GM23248 (cell line): Measurements from ENCODE around the gene TAL2.

ENCODE experiments used
- EZH2 ChIP-seq: fragments of 200-600 bp; sonication (generic); IDR thresholded peaks from 2 replicates; pipeline ENCODE4 v1.6.1; 2018; ENCODE audit warnings: antibody characterized with exemption, mild to moderate bottlenecking; ENCODE audit not compliant: insufficient read depth, poor library complexity, severe bottlenecking
- EZH2phosphoT487 ChIP-seq: fragments of 200-600 bp; sonication (generic); IDR thresholded peaks from 2 replicates; pipeline ENCODE4 v1.6.1; 2018; ENCODE audit warnings: antibody characterized with exemption, moderate library complexity, mild to moderate bottlenecking, low read depth; ENCODE audit not compliant: insufficient read depth

- TF ChIP-seq EZH2phosphoT487: no peak
- TF ChIP-seq EZH2: no peak
Measured at GRCh38 chr9:105697871-105698270, 35.6 kb downstream of the TAL2 start.
